ENCODE measurements around the gene RNH1.

- TF ChIP-seq POLR2A (IDR thresholded peaks at IDR 0.05) (no peak), CTCF (IDR thresholded peaks at IDR 0.05 in 4 of 5, conservative IDR thresholded peaks at IDR 0.05 in 1 of 5) (no peak)
Observed at GRCh38 chr11:550746-551085, 43.7 kb upstream of the RNH1 start.
